NCI-H1105 (cell line): ENCODE results near the gene PICK1.
"Not testable (repeated sequence)": the region's sequence is repeated elsewhere in the genome, so short reads cannot be mapped to it uniquely, and the experiment has no call there.

Experiments used
- DNase-seq: peaks from one replicate; lab custom pipeline; 2025; lab: John Stamatoyannopoulos, UW

The PICK1 gene

DNA sequence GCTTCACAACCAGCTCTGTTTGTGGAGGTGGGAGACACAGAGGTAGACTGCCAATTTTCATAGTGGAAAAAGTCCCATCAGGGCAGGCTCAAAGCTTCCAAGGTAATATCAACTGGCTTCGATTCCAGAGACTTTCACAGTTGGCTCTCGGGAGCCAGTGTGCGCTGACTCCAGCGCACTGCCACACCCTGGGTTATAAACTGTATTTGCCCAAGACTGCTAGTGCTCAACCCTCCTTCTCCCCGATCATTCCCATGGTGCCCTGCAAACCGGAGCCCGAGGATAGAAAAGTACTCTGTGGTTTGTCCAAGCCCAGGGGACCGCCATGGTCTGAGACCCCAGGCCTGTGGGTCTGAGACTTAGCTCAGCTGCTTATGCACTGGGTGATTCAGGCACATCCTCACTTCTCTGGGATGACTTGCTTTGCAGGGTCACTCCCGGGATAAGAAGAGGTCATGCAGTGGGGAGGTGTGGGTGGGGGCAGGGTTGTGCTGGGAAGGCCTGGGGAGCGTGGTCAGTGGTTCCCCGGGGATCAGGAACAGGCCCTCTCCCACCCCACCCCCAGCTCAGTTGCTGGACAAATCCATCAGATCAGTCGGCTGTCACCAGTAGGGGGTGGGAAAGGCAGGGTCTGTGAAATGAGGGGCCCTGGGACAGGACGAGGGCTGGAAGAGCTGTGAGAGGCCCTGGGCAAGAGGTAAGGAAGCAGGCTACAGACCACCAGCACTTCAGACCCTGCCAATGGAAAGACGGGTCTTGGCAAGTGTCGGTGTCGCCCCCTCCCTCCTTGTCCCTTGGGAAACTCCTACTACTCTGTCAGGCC lies 26.7 kb upstream of the PICK1 start:
- DNase-seq = no peak

DNA sequence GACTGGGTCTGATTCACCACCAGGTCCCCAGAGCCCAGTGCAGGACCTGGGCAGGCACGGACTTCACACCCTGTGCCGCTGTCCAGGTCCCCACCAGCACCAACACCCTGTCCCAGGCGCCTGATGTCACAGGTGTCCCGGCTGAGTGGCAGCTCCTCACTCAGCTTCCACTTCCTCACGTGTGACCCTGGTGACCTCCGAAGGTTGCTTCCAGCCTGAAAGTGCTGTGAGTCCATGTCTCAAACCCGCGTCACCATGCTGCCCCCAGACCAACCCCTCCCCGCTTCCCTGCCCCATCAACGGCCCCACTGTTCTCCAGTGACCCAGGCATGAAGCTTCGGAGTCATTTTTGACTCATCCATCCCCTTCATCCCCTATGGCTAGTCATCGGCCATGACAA lies 25.7 kb upstream of the PICK1 start:
- DNase-seq = no peak

DNA sequence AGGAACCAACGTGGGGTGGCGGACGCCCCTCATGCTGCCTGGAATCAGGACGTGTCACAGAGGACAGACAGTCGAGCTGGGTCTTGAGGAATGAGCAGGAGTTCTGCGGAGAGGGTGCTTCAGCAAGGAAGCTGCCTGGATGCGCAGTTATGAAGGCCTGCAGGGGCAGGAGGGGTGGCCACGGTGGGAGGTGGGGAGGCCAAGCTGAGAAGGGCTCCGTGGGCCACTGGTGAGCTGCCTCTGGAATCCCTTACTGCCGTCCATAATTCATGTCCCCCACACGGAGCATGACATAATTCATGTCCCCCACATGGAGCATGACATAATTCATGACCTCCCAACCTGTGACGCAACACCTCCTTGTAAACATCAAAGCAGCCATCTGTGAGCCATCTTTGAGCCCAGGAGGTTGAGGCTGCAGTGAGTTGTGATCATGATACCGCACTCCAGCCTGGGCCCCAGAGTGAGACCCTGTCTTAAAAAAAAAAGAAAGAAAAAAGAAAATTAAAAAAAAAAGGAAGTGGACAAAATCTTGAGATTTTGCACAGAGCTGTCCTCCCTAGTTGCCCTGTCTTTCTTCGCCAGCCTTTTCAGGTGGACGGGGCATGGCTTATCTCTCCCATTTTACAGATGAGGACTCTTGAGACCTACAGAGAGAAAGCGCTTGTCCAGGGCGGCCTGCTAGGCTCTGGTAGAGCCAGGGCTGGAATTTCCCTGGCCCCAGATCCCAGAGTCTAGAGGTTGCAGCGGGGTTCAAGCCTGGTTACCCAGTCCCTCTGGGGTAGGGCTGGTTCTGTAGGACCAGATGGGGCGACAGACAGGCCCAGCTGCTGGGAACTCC lies 24.3 kb upstream of the PICK1 start:
- no peak for DNase-seq

DNA sequence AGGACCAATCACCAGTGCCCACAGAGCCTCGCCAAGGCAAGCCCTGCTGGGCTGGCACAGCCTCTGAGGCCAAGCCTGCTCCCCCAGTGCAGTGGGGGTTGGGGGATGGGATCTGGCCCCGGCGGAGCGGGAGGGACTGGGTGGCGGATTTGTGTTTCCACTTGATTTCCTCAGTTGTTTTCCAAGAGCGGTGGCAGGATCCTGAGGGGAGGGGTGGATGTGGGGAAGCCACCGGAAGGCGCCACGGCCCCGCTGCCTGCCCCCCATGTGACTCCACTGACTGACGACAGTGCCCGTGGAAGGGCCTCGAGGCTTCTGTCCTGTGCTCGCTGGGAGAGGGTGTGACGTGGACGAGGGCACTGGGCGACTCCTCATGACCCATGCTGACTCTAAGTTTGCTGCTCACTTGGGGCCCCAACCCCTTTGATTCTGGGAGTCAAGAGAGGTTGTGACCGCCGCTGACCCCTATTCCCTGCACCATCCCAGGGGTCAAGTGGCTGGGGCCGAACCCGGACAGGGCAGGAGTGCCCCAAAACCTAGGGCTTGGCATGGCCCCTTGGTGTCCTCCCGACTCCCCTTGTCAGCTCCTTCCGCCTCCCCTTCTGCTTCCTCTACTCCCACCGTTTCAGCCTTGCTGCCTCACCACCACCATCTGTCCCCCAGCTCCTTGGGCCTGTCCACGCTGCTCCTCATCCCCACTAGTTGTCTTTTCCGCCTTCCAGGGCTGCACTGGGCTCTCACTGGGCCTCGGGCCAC lies 23.5 kb upstream of the PICK1 start:
- DNase-seq = no peak

DNA sequence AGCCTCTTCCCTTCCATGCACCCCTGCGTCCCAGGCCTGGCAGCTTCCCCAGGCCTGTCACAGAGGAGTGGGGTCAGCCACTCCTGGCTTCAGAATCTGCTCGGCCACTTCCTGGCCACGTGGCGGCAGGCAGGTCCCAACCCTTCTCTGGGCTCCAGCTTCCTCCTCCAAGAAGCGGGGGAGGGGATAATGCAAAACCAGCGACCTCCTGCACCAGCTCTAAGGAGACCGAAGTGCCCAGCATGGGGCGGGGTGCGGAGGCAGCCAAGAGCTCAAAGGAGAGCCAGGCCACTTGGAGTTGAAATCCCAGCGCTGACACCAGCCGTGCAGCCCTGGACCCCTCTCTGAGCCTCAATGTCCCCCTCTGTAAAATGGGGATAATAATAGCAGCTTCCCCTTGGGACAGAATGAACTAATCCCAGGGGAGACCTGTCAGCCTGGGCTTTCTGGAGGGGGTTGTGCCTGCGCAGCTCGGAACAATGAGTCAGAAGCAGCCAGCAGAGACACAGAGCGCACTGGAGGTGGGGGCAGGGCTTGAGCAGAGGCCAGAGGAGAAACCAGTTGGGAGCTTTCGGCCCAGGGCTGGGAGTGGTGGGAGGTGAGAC lies 22.8 kb upstream of the PICK1 start:
- no peak for DNase-seq

DNA sequence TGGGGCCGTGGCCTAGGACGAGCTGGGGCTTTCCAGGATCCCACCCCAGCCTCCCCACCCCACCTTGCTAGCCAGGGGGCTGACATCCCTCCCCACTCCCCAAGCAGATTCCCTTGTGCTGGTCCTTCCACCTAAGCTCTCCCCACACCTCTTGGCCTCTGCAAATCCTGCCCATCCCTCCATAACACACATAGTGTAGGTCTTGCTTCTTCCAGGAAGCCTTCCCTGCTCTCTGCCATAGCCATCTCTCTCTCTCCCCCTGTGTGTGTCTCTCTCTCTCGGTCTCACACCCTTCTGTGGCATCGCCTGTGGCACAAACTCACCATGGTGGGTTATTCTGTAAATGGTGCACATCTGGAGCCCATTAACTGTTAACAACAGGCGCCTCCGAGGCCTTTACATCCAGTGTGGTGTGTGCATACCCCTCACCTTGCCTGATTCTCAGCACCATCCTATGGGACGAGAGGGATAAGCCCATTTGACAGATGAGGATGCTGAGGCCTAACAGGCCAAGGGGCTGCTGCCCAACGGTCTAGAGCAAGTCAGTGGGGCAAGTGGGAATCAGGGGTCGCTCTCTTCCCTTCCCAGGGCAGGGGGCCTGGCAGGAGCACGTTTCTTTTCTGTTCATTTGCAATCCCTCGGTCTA lies 22.2 kb upstream of the PICK1 start:
- DNase-seq = no peak

DNA sequence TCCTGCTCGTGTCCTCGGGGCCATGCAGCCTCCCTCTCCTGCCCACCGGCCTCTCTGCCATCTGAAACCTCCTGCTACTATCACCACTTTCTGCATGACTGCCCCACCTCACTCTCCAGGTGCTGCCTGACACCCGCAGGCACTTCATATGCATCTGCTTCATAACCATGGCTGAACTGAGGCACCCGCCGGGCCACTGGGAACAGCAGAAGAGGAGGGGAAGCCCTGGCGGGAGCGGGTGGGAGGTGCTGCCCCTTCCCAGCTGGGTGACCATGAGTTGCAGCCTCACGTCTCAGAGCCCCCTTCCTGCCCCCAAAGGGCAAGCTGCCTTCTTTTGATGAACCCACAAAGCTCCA lies 21.7 kb upstream of the PICK1 start:
- DNase-seq = no peak

DNA sequence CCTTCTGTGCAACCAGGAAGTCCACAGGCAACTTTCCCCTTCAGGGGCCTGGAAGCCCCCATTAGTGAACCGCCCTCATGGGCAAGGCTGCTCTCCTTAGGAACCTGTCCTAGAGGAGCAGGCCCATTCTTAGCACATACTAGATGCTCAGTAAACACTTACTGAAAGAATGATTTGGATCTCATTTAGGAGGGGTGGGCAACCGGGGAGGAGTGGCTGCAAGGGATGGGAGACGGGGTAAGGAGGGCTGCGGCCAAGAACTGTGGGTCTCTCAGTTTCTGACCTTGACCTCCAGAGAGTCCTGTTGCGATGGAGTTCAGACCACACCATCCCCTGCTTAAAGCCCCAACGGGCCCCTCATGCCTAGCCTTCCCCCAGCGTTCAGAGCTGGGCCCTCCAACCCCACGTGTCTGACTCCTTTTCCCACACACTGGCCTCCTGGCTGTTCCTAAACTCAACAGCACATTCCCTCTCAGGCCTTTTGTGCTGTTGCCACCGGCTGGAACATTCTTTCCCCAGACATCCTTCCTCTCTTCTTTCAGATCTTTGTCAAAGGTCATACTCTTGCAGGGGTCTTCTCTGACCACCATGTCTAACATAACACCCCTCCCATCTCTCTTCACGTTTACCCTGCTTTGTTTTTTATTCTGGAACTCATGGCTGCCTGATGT lies 20.7 kb upstream of the PICK1 start:
- DNase-seq = no peak

DNA sequence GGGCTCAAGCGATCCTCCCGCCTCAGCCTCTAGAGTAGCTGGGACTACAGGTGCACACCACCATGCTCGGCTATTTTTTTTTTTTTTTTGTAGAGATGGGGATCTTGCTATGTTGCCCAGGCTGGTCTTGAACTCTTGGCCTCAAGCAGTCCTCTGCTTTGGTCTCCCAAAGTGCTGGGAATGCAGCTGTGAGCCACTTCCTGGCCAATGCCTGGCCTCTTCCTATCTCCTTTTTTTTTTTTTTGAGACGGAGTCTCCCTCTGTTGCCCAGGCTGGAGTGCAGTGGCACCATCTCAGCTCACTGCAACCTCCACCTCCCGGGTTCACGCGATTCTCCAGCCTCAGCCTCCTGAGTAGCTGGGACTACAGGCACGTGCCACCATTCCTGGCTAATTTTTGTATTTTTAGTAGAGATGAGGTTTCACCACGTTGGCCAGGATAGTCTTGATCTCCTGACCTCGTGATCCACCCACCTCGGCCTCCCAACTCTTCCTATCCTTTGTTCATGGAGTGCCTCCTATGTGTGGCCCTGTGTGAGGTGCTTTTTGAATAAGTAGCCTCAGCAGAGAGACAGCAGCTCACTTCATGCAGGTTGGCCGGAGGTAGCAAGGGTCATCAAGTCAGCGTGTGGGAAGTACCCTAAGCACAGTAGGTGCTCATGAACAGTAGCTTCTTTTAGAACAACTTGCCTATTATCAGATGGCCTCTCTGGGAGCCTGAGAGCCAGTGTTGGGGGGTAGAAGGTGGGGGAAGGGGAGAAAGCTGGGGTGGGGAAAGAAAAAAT lies 19.6 kb upstream of the PICK1 start:
- not testable (repeated sequence) for DNase-seq

DNA sequence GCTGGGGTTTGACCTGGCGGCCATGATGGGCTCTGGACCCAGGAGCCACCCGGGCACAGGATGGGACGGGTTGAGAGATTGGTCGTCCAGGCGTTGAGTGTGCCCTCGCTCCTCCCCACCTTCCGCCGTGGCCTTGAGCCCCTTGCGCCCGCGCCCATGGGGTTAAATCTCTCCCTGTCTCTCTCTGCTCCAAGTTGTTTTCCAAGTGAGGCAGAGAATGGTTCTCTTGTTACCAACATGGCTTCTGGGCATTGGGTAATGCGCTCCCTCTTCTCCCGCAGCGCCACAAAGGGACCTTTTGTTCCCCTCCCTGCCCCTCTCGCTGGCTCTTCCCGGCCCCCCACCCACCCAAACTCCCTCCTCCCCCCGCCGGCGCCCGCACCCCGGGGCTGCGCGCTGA lies 18.8 kb upstream of the PICK1 start:
- DNase-seq = no peak

DNA sequence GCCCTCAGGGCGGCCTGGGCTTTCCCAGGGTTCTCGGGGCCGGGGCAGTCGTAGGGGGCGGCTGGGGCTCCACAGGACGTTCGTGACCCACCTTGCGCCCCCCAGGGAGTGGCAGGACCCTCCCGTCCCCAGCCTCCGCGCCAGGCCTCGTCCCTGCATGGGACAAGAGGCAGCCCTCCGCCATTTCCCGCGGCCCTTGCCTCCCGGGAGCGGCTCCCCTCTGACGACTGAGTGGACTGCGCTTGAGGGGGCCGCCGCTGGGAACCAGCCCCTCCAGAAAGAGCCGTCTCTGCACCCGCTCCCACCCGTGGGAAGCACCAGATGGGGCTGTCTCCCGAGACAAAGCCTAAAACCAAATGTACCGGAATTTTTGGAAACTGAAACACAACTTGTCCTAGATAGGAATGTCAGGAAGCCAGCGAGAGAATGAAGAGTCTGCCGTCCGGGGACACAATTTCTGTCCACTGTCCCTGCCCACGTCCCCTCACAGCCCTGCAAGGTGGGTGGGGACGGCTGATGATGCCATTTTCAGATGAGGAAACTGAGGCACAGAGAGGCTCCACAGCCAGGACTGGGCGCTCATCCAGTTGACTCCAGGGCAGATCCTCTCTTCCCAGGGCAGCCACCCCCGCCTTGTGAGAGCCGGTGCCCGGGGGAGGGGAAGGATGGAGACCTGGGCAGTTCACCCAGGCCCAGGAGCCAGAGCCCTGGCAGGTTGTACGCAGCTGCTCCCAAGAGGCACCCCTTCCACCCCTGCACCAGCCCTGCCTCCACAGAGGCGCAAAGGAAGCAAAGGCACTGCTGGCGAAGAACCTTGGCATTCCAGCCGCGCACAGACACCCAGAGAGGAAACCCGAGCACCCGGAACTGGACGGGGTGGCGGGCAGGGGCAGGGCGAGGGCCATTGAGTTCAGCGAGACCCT lies 18.1 kb upstream of the PICK1 start:
- no peak for DNase-seq

DNA sequence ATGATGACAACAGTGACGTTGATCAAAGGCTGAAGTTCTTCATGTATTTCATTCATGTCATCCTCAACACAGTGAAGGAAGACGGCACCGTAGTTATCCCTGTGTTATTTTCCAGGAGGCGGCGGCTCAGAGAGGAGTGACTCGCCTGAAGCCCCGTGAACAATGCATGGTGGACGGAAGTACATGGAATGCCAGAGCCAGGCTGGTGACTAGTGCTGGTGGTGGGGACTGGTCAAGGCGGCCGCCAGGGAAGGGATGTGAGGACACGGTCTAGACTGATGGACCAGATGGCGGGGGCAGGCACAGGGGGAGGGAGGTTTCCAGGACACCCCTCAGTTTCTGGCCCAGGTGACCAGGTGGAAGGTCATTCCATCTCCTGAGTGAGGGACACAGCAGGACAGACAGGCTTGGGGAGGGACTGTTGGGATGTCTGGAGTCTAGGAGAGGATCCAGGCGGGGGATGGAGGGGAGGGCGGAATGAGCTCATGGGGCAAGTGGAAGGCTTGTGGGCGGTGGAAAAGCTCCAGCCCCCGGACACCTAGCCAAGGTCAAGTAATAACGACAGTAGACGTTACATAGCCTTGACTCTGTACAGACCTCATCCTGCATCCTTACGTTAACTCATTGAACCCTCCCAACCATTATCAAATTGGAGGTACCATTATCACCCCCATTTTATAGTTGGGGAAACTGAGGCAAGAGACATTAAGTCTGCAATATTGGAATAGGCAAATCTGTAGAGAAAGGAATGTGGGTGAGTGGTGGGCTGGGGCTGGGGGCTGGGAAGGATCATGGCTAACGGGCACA lies 16.0 kb upstream of the PICK1 start:
- no peak for DNase-seq

DNA sequence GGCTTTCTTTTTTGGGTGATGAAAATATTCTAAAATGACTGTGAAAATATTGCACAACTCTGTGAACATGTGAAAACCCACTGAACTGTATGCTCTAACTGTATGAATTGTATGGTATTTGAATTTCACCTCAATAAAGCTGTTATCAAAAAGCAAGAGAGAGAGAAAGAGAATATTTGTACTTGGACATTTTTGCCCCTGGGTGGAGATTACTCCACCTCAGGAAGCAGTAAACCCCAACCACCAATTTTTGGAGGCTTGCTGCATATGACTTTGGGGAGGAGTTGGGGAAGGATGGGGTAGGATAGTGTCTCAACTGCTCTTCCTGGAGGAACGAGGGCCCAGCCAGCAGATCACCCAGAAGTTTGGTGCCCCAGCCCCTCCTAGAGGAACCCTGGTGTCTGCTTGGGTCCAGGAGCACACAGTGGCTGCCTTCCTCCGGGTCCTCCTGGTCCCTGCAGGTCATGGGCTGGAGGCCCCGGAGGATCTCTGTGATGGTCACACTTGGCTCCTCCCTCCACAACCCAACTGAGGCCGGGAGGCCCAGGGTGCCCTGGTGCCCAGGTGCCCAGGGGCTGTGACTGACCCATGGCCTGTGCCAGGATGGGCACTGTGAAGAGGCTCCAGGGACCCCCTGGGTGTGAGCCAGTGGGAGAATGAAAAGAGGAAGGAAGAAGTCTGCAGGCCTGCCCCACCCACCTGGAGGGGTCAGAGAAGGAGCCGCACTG lies 15.3 kb upstream of the PICK1 start:
- DNase-seq = no peak

DNA sequence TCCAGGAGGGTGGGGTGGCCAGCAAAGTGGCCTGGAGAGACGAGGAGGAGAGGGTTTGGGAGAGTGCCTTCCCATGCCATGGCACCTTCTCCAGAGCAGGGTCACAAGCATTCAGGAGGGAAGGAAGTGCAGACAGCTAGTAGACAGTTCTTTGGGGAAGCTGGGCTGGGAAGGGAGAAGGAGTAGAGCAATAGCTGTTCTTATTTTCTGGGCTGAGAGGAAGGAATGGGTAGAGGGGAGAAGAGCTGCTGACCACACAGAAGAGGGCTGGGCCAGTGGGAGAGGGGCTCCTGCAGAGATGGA lies 14.8 kb upstream of the PICK1 start:
- DNase-seq = no peak

DNA sequence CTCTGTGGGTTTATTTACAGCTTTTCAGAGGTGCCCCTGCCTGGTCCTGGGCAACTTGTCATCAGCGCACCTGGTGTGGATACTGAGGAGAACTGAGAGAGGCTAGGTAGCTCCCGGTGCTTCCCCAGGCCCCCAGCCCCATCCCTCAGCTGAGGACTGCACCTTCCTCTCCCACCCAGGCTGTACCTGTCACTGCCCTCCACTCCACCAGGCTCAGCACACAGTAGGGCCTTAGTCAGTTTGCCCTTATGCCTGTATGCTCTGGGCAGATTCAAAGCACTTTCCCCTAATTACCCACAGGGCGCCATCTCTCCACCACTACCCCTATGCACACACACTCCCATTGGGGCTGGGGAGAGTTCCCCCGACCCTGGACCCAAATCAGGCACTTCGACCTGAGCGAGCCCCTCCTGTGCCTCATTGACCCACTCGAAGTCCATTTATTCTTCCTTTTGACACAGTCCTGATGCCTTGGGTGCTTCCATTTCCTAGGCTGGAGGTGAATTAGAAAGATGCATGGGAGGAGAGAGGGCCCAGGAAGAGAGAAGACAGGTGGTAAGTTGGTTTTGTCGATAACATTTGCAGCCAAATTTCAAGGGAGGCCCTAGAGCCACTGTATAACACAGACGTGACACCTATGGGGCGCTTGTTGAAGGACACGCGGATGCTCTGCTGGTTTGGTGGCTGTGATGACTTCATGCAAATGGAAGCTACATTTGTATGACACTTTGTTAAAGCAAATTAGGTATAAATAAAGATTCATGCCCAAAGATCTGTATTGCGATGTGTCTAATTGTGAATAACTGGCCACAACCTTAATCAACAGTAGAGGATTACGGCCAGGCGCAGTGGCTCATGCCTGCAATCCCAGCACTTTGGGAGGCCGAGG lies 13.8 kb upstream of the PICK1 start:
- no peak for DNase-seq

DNA sequence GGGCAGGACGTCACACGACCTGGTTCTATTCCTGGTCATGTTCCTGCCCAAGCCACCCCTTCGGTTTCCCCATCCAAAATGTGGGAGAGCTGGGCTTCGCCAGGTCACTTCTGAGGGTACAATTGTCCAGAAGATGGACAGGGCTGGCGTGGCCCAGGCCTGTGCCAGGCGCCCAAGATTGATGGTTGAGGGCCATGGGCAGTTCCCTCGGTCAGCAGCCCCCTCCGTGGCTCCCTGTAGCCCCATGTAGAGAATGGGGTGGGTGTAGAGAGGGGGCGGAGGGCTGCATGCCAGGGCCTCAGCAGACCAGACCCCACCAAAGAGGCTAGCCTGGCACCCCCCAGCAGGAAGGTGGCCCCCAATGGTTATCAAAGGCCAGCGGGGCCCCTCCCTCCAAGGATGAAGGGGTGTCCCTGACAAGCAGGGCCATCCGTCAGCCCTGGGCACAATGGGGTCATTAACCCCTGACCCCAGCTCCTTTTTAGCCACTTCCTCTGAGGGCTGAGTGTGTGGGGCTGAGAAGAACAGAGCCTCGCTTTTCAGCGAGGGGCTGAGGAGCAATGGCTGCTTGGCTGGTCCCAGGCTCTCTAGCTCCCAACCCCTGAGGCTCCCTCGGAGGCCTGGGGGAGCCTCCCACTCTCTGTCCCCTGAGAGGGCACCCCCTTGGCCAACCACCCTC lies 11.0 kb upstream of the PICK1 start:
- DNase-seq = no peak
